Fibroblast of villous mesenchyme (primary cell): Measurements from ENCODE around the gene ANXA5. TPM values are rescaled to one million over a fixed set of nuclear protein-coding genes. Genes with fewer than 3 reads are reported as not detected.
"Not testable (repeated sequence)": the region's sequence is repeated elsewhere in the genome, so short reads cannot be mapped to it uniquely, and the experiment has no call there.

ENCODE experiments used
- DNase-seq: peaks from one replicate; pipeline ENCODE4 v3.0.0-alpha.2; 2010; ENCODE audit warnings: low read depth
- H3K4me3 ChIP-seq: 2 replicates; pipeline ENCODE4 v1.5.1; 2011; ENCODE audit warnings: low read depth, mild to moderate bottlenecking, low read length
- total RNA-seq: library from RNA; depleted of rRNA; stranded (reverse); fragments of >200 nt; gene quantifications from 2 replicates; pipeline ENCODE4 v1.2.3, GENCODE V29; 2012
- TF ChIP-seq, protein P1 (sequence below): IDR thresholded peaks from 2 replicates; pipeline ENCODE4 v1.5.1; 2012; ENCODE audit warnings: low read depth, mild to moderate bottlenecking, low read length; ENCODE audit not compliant: insufficient read depth

ANXA5 gene
- total RNA-seq, 1 donor, result 939 TPM

GRCh38 chr4:121662225-121662624, 34.6 kb downstream of the ANXA5 start:
- no peak overlapping the region for H3K4me3 ChIP-seq
- TF ChIP-seq, protein P1, sequence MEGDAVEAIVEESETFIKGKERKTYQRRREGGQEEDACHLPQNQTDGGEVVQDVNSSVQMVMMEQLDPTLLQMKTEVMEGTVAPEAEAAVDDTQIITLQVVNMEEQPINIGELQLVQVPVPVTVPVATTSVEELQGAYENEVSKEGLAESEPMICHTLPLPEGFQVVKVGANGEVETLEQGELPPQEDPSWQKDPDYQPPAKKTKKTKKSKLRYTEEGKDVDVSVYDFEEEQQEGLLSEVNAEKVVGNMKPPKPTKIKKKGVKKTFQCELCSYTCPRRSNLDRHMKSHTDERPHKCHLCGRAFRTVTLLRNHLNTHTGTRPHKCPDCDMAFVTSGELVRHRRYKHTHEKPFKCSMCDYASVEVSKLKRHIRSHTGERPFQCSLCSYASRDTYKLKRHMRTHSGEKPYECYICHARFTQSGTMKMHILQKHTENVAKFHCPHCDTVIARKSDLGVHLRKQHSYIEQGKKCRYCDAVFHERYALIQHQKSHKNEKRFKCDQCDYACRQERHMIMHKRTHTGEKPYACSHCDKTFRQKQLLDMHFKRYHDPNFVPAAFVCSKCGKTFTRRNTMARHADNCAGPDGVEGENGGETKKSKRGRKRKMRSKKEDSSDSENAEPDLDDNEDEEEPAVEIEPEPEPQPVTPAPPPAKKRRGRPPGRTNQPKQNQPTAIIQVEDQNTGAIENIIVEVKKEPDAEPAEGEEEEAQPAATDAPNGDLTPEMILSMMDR, result no peak
- no peak for DNase-seq

GRCh38 chr4:121660175-121660933, 36.4 kb downstream of the ANXA5 start:
- H3K4me3 ChIP-seq, result not testable (repeated sequence)
- DNase-seq, result peak; percentile 45

DNA sequence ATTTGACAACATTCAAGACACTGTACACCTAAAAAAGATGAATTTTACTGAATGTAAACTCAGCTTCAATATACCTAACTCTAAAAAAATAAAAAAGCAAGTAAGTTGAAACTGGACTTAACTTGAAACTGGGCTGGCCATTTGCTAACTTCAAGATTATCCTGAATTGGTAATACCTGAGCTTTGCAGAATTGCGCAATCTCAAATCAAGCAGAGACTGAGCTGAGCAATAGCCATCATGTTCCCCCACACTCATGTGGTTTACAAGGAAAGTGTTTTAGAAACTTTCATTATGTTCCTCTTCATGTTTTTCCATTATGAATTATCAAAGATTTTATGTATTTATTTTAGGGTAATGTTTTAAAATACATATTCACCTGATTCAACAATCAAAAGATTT, 38.7 kb downstream of the ANXA5 start:
- no peak overlapping the region for H3K4me3 ChIP-seq
- TF ChIP-seq, protein P1, result no peak
- DNase-seq, result no peak

GRCh38 chr4:121656269-121656641, 40.5 kb downstream of the ANXA5 start:
- peak; percentile 77 for DNase-seq
- no peak overlapping the region for H3K4me3 ChIP-seq
- TF ChIP-seq, protein P1, result peak; percentile 55

DNA sequence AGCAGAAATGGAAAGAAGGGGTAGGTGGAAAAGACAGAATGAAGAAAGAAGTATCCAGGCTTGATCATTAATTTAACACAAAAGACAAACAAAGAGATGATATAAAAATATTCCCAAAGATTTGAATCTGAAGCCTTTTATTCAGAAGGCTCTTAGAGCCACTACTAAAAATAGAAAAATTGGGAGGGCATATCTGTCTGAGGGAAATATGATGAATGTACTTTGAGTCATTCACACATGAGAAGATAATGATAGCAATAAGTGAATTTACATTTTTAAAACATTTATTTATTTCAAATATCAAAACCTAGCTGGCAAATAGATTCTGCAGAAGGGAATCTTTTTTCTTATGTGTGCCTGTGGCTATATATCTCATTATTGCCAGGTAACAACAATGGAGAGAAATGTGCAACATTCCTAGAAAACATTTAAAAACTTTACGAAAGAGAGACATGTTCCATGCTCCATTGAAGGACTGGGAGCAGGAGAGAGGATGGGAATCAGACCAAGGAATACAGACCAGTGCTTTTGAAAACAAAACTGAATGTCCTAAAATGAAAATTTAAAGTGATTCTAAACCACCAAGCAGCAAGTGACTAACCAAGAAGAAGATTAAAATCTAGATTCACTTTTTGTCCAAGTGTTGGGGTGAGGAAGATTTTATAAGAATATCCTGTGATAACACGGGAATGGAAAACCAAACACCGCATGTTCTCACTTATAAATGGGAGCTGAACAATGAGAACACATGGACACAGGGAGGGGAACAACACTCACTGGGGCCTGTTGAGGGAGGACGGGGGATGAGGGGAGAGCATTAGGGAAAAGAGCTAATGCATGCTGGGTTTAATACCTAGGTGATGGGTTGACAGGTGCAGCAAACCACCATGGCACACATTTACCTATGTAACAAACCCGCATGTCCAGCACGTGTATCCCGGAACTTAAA, 41.2 kb downstream of the ANXA5 start:
- TF ChIP-seq, protein P1, result no peak
- H3K4me3 ChIP-seq, result no peak overlapping the region
- no peak for DNase-seq

DNA sequence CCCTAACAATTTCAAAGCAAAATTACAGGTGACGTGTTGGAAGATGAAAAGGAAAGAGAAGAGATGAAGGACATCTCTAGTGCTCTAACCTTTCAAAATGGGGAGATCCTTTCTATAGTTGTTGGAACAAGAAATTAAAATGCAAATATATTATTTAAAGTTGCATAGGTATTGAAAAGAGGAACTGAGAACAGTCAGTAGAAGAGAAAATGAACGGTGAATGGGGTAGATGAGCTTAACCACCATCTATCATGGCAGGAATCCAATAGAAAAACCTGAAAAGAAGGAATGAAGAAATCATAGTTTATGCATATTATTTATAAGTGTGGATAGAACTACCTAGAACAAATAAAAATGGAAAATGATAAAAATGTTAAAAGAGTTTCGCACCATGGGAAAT, 42.0 kb downstream of the ANXA5 start:
- H3K4me3 ChIP-seq, result no peak overlapping the region
- no peak for DNase-seq
- TF ChIP-seq, protein P1, result no peak

DNA sequence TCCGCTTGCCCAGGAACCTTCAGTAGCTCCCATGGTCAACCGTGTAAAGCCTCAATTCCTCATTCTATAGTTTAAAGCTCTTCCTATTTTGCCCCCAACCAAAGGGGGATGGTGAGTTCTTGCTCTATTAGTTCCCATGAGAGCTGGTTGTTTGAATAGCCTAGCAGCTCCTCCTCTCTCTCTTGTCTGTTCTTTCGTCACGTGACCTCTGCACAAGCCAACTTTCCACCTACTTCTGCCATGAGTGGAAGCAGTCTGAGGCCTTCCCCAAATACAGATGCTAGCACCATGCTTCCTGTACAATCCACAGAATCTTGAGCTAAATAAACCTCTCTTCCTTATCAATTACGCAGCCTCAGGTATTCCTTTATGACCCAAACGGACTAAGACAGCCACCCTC, 42.8 kb downstream of the ANXA5 start:
- TF ChIP-seq, protein P1, result no peak
- no peak overlapping the region for H3K4me3 ChIP-seq
- no peak for DNase-seq
